SHP77 (cell line): ENCODE results near the gene ZDHHC9.

Experiments
- DNase-seq, 2 experiments: peaks; one replicate each; lab custom pipeline; 2025; lab: John Stamatoyannopoulos, UW

The ZDHHC9 gene

DNA sequence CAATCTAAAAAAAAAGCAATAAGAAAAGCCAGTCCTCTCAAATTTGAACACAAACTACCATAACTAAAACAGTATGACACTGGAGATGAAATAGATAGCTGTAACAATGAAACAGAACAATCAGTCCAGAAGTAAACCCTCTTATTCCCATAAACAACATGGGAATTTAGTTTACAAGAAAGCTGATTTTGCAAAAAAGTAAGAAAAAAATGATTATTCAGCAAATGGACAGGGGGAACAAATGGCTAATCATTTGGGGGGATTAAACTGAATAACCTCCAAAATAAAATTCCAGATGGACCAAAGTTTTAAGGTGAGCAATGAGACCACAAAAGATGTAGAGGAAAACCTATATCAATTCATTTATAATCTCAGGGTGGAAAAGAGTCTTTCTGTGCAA lies 80.0 kb downstream of the ZDHHC9 start:
- no peak for DNase-seq

DNA sequence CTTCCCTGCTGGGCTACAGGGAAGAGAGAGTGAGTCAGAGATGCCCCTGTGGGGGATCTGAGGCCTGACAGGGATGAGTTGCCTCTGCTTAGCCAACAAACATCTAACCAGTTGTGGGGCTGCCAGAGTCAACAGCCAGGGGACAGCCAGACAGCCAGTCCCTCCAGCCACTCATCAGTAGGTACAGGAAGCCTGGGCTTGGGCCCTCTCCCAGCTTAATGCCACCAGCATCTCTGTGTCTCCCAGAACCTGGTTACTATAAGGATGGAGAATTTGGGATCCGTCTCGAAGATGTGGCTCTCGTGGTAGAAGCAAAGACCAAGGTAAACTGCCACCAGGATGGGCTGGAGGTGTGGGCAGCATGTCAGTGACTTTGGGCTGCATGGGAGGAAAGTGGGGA lies 81.2 kb downstream of the ZDHHC9 start:
- DNase-seq = no peak

DNA sequence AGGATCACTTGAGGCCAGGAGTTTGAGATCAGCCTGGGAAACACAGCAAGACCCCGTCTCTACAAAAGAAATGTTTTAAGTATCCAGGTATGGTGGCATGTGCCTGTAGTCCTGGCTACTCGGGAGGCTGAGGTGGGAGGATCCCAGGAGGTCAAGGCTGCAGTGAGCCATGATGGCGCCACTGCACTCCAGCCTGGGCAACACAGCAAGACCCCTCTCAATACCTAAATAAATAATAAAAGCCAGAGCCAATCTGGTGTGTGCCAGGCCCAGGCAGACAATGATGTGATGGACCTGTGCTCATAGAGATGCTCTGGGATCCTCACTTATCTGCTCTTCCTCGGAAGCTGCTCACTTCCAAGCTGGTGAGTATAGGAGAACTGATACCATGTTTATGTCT lies 82.1 kb downstream of the ZDHHC9 start:
- DNase-seq = no peak

DNA sequence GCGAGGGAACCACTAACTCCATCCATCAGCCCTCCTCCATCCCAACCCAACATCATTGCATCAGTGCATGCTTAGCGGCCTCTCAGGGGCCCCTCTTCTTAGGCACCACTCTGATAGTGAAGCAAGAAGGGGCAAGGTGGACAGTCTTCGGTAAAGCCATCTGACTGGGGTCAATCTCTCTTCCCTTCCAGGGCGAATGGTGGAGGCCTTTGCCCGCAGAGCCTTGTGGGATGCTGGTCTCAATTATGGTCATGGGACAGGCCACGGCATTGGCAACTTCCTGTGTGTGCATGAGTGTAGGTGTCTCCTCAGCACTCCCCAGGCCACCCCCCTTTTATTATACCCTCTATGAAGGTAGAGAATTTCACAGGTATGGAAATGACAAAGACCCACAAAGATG lies 82.7 kb downstream of the ZDHHC9 start:
- DNase-seq = no peak

DNA sequence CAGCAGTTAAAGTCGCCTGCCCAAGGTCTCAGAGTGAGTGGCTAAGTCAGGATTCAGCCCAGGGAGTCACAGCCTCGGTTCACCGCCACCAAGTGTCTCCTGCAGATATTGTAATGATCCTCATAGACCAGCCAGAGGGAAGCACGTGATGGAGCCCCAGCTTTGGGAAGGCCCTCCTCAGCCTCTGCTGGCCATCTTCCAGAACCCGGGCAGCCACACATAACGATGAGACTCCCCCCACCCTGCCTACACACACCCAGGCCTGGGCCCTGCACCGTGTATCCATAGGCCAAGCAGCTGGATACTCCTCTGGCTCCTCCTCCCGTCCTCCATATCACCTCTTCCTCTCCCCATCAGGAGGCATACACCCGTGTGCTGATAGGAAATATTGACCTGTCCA lies 83.5 kb downstream of the ZDHHC9 start:
- DNase-seq = no peak

DNA sequence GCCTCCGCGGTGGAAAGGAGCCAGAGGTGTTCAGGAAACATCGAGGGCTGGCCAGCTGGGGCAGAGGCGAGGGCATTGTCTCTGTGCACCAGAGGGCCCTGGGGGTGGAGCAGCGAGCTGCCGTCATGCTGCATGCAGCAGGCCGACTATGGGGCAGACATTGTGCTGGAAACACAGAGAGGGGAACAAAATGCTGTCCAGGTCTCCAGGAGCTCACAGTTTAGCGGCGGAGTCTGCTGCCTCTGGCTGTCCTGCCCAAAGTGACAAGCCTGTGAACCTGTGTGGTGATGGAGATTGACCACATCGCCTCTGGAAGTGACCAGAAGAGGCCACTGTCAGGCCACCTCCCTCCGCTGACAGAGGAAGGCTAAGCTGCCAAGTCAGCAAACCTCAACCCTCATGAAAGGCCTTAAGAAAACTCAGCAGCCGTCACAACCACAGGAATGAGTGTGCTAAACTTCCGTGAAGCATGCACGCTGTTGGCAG lies 84.1 kb downstream of the ZDHHC9 start:
- DNase-seq = no peak

DNA sequence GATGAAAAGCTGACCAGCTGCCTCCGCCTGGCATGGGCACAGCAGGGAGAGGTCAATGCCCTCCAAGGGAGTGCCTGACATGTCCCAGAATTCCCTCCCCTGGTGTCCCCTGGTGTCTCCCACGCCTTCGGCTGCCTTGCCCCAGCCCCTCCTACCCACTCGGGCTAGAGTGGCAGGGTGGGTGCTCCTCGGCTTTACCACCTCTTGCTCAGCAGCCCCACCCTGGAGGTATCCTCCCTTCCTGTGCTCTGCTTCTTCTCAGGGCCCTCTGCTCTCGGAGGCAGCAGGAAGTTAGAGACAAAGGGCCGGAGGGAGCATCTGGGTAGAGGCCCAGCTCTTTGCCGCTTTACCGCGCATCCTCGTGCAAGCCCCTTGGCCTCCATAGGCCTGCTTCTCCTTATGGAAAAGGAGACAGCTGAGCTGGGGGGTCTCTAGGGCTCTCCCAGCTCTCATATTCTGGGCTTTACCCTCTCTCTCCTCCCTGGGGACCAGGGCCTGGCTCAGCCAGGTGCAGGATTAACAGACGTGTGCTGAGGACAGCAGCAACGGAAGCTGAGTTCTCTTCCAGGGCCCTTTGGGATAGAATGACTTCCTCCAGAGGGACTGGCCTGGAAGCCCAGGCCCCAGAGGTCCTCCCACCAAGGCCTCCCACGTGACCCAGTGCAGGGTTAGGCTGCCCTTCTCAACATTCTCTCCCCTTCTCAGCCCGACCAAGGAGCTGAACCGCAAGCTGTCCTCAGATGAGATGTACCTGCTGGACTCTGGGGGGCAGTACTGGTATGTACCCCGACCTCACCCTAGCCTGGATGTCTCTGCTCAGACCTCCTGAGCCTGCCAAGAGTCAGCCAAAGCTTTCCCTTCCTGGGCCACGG lies 87.7 kb downstream of the ZDHHC9 start:
- no peak for DNase-seq

DNA sequence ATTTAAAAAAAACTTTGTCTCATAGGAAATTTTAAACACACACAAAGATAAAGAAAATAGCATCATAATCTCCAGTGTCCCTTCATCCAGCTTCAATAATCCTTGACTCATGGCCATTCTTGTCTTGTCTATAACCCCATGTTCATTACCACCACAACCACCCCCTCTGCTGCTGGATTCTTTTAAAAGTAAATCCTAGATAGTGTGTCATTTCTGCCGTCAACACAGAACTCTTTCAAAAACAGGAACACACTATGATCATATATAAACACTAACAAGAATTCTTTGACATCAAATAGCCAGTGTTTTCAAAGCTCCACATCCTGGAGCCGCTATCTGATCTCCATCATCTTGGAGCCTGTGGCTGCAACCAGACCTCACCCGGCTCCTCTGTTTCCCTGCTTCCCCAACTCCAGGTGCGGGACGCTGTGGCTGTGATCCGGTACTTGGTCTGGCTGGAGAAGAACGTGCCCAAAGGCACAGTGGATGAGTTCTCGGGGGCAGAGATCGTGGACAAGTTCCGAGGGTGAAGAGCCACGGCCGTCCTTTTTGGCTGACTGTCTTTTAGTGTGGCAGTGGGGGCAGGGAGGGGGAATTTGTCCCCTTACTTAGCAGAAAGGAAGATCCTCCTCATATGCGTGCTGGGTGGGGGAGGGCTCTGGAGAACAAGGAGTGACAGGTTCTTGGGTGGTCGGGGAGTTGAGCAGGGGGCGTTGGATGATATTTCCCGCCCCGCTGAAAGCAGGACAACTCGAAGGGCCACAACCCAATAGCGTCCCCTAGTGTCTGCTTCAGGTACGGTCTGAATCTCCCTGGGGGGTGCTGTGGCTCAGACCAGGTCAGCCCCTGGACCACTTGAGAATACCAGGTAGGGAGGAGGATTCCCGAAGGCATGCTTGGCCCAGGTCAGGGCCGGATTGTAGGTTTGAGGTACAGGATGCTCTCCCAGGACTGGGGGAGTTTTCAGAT lies 89.3 kb downstream of the ZDHHC9 start:
- no peak for DNase-seq
